DMS53 treated with DMSO at 0.1 percent for 48 hours (cell line): ENCODE results near the gene SSH2.
"Not testable (repeated sequence)": the region's sequence is repeated elsewhere in the genome, so short reads cannot be mapped to it uniquely, and the experiment has no call there.

Experiments
- DNase-seq: peaks from one replicate; lab custom pipeline; 2025; ENCODE audit not compliant: unreplicated experiment; lab: John Stamatoyannopoulos, UW

Gene SSH2

DNA sequence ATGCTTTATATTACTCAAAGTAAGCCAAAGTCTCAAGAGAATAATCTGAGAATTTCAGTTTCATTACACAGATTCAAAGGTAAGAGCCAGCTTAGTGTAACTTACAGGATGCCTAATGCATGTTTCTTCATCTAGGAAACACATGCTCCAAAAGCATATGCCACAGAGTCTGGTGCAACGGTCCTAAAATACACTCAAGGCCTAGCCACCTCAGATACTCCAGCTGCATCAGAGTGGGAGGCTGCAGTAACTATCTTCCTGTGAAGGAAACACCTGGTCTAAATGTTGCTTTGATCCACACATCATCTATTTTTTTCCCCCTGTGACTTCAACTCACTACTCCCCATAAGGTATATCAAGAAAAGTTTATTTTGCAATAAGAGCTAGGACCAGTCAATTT is 255.7 kb downstream of the SSH2 start:
- DNase-seq, result no peak

DNA sequence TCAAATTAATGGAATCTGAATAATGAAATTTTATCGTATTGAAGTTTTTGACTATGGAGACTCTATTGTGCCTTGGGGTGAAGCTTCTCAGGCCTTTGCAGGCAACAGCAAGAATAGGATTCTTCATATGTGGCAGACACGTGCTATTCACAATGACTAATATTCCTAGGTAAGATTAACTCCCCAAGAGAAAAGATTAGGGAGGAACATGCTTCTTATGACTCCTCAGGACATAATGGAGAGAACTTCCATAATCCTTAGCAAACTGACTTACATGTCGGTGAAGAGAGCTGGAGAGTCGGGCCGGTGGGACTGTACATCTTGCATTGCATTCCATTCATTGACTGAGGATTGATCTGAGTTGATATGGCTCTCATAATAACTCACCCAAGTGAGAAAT is 258.4 kb downstream of the SSH2 start:
- DNase-seq, result no peak

DNA sequence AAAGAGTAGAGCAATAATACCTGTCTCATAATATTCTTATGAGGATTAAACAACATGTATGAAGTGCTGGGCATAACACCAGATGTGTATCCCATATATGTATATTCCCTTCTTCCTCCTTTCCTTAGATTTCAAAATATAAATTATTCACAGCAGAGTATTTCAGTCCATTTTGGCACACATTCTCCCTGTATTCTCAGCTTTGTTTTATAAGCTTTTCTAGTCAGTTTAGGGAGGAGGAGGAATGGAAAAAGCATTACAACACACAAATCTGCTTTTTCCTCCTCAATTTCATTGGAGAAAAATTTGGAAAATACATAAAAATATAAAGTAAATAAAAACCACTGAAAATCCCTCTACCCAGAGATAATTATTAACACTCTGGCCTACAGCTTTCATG is 260.8 kb downstream of the SSH2 start:
- DNase-seq, result no peak

DNA sequence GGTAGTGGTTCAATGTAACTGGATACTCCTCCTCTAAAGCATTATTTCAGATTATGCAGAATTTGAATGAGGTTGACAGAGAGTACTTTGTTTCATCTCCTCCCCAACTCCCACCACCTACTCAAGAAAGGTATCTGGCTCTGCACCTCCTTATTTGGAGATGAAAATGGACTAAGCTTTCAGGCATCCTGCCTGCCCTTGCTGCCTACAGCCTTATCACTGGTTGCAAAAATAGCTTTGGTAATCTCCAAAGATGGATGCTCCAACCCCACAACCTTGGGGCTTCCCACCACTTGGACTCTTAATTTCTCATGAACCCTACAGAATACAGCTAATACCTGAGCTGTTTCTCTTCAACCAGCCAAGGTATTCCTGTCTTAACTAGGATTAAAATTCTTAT is 262.1 kb downstream of the SSH2 start:
- no peak for DNase-seq

DNA sequence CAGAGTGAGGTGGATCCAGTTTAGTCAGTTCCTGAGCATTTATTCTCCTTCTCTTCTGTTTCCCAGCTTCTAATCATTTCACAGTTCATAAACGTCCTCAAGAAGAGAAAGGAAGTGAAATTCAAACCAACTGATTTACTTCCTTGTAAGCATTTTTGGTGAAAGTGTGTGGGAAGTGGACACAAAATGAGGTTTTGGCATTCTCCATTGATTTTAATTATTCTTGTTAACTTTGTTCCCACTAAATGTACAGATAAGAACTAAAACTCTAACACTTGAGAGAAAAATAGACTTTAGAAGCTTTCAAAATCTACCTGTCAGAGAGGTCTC is 264.6 kb downstream of the SSH2 start:
- peak; percentile 7 for DNase-seq

- no peak for DNase-seq
These were observed 265.1 kb downstream of the SSH2 start for GRCh38 chr17:29664743-29665480.

GRCh38 chr17:29663155-29663554 is 266.9 kb downstream of the SSH2 start:
- DNase-seq, result peak; percentile 74

DNA sequence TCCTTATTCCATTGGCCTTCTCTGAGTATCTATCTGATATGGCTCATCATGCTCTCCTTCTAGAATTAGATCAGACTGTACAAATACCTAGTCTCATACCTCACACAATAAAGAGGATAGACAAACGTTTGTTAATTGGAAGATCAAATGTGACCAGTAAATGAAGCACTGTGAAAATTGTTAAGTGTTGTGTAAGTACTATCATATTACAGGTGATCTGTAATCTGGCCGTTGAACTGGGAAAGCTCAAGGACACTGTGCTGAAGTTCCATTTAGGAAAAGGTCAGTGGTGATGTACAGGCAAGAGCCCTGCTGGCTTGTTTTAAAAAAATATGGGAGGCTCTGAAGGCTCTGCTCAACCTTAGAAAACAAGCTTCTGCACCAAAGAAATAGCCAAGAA is 268.8 kb downstream of the SSH2 start:
- peak; percentile 17 for DNase-seq

GRCh38 chr17:29659155-29659554 is 270.9 kb downstream of the SSH2 start:
- no peak for DNase-seq

DNA sequence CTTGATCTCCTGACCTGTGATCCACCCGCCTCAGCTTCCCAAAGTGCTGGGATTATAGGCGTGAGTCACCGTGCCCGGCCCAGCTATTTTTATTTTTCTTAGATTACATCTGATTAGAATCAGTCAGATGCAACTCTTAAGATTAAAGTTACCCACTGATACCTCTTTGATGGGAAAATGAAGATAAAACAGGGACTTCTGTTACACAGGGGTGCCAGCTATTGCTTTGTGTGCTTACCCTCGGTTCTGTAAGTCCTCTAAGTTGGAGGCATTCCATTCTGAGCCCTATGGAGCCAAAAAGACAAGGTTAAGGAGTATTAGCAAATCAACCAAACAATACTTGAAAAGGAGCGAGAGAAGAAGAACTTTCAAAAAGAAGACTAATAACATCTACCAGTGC is 274.7 kb downstream of the SSH2 start:
- DNase-seq, result no peak

DNA sequence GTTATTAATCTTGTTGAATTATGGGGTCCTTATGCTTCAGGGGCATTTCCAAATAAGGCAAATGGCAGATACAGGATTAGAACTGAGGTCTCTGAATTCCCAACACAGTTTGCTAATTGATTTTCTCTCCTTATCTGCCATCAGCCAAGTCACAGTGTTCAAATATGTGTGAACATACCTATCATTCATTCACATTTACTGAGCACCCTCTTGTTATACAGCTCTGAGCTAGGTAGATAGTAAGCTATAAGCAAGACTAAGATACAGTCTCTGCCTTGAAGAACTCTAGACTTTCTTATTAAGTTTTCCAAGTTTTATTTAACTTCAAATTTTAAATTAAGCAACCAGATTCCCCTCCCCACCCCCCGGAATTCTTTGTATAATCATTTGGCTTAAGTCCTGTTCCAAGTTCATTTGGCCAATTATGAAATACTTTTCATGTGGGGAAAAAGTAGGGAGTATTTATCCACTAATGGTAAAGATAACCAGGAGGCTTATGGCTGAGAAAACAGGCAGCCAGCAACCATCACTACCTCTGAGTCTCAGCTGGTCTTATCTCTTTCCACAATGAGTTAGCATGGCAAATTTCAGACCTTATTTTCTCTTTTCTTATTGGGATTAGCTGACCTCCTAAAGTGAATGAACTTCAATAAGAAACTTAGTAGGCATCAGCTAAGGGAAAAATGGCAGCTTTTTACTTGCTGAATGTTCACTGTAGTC is 275.9 kb downstream of the SSH2 start:
- DNase-seq, result no peak

DNA sequence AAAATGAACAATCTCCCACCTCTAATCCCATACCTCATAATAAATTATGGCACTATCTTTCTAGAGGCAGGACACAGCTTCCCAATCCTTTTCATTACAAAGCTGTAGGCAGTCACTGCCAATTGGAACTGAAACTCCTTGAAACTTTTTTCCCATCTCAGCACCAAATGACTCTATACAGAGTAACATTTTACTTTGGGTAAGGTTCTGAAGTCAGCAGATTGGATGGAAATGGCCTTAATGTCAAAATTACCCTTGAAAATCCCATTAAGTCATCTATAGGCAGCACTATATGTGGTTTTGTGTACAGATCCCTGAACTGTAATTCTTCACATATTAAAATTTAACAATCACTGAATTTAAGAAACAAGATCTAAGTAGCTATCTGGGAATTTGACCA is 277.1 kb downstream of the SSH2 start:
- DNase-seq, result no peak

- not testable (repeated sequence) for DNase-seq
These were observed 278.1 kb downstream of the SSH2 start for GRCh38 chr17:29651913-29652312.

- DNase-seq, result no peak
These were observed 279.6 kb downstream of the SSH2 start for GRCh38 chr17:29650396-29650795.

GRCh38 chr17:29649359-29649758 is 280.7 kb downstream of the SSH2 start:
- DNase-seq, result no peak

- DNase-seq, result no peak
These were observed 282.0 kb downstream of the SSH2 start for GRCh38 chr17:29648005-29648404.

DNA sequence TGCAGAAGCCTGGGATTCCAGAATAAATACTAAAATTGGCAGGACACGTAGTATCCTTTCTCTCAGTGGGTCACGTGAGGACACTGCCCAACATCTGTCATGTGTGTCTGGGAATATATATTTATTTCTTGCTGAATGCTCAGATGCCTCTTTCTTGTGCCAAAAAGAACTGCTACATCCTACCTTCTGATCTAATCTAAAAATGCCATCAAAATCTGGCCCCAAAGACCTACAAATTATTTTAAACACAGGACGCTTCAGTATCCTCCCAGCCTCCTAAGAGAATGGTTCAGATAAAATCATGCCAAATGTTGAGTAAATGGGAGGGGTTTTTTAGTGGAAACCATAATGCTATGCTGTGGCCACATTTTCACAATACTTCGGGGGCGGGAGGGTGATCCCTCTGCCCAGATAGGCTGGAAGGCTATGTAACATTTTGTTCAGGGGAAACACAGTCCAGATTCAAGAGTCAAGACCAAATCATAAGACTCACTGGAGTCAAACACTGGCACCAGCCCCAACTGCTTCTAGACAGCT is 284.4 kb downstream of the SSH2 start:
- no peak for DNase-seq

GRCh38 chr17:29643817-29644160 is 286.2 kb downstream of the SSH2 start:
- DNase-seq, result no peak

GRCh38 chr17:29642171-29642611 is 287.8 kb downstream of the SSH2 start:
- DNase-seq, result no peak

DNA sequence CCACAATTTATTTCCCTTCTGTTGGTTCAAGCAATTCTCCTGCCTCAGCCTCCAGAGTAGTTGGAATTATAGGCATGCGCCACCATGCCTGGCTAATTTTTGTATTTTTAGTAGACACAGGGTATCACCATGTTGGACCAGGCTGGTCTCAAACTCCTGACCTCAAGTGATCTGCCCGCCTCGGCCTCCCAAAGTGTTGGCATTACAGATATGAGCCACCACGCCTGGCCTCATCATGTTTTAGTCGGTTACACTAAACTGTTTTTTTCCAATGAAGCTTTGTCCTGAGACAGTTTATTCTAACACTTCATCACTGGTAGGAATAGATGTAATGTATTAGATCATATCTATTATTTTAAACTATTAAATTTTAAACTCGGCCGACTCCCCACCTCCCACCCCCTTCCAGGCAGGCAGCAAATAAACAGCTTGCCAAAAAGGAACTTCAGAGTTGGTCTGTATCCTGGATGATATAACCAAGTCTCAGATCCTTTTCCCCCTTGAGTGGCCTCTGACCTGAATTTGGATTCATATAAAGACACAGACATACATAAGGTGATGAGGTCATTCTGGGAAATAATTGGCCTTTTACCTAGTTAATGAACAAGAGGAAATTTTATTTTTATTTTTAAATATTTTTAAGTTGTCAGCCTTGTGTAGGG is 288.9 kb downstream of the SSH2 start:
- DNase-seq, result no peak

DNA sequence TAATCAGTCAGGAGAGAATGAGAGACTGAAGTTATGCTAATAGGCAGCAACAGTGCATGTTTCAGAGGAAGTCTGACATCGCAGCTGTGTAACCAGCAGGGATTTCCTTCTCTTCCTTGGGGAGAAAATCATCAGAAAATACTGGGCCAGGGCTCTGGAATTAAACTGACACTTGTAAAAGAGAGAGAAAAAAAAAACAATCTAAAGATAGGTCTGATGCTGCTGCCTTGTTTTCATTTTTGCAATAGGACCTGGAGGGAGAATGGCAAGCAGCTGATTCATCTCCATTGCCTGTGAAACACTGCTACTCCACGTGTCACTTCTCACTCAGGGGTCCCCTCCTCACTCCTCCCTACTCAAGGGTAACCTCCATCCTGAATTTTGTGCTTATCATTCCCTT is 289.6 kb downstream of the SSH2 start:
- DNase-seq, result no peak

DNA sequence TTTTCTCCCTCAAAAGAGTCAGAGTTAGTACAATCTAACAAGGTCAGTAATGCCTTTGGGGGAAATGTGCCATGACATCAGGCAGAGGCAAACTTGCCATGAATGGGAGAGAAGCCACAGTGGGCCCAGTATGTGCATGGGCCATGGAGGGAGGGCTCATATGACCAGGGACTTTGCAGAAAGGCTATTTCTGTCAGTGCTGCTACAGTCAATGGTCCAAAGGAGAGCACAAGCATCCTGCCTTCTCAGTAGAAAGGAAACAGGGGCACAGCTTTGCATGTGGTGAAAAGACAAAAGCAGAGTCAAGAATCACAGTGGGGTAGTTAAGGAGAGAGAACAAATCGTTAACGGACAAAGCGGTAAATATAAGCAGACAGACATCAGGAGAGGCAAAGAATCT is 296.1 kb downstream of the SSH2 start:
- DNase-seq, result no peak
